Testis (tissue), 2 donors: ENCODE results near the gene PLA2R1.

Experiments used
- POLR2A ChIP-seq: fragments of 450-650 bp; IDR thresholded peaks from one replicate; pipeline ENCODE4 v1.6.1; 2017; ENCODE audit warnings: antibody characterized with exemption, mild to moderate bottlenecking, moderate library complexity
- TF ChIP-seq, protein P1 (sequence below), 3 experiments: fragments of 450-650 bp in 2 of 3; fragments of 200-600 bp in 1 of 3; sonication (generic) in 1 of 3; IDR thresholded peaks; one replicate each; pipeline ENCODE4 v1.5.1; 2016 to 2019; ENCODE audit warnings: antibody characterized with exemption in 3 of 3, mild to moderate bottlenecking in 2 of 3, moderate library complexity in 1 of 3

DNA sequence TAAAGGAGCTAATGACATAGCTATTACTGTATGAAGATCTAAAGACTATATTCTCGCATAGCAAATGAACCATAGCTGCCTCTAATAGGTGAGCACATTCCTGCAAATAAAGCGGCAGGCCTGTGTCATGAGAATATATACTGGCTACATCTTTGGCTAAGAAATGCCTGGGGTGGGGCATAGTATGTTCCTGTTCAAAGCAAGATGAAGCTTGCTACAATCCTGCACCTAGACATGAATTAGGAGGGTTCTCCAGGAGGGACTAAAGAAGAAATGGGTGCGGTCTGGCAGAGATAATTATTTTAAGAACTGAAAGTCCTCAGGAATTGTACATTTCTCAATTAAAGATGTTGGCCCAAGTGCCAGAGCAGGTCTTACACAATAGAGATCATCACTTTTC, 46.8 kb upstream of the PLA2R1 start:
- no peak for TF ChIP-seq POLR2A
- TF ChIP-seq, protein P1, sequence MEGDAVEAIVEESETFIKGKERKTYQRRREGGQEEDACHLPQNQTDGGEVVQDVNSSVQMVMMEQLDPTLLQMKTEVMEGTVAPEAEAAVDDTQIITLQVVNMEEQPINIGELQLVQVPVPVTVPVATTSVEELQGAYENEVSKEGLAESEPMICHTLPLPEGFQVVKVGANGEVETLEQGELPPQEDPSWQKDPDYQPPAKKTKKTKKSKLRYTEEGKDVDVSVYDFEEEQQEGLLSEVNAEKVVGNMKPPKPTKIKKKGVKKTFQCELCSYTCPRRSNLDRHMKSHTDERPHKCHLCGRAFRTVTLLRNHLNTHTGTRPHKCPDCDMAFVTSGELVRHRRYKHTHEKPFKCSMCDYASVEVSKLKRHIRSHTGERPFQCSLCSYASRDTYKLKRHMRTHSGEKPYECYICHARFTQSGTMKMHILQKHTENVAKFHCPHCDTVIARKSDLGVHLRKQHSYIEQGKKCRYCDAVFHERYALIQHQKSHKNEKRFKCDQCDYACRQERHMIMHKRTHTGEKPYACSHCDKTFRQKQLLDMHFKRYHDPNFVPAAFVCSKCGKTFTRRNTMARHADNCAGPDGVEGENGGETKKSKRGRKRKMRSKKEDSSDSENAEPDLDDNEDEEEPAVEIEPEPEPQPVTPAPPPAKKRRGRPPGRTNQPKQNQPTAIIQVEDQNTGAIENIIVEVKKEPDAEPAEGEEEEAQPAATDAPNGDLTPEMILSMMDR (IDR thresholded peaks at IDR 0.05) = no peak
